GM18519 (cell line): ENCODE measurements around the gene SUSD6.
"Not testable (repeated sequence)": the region's sequence is repeated elsewhere in the genome, so short reads cannot be mapped to it uniquely, and the experiment has no call there.

Experiments used
- ATAC-seq: cut with Tn5 transposase; IDR thresholded peaks from one replicate; pipeline ENCODE4 v1.9.1; 2021; ENCODE audit warnings: mild to moderate bottlenecking, moderate library complexity; ENCODE audit not compliant: unreplicated experiment, low FRiP score

The SUSD6 gene

DNA sequence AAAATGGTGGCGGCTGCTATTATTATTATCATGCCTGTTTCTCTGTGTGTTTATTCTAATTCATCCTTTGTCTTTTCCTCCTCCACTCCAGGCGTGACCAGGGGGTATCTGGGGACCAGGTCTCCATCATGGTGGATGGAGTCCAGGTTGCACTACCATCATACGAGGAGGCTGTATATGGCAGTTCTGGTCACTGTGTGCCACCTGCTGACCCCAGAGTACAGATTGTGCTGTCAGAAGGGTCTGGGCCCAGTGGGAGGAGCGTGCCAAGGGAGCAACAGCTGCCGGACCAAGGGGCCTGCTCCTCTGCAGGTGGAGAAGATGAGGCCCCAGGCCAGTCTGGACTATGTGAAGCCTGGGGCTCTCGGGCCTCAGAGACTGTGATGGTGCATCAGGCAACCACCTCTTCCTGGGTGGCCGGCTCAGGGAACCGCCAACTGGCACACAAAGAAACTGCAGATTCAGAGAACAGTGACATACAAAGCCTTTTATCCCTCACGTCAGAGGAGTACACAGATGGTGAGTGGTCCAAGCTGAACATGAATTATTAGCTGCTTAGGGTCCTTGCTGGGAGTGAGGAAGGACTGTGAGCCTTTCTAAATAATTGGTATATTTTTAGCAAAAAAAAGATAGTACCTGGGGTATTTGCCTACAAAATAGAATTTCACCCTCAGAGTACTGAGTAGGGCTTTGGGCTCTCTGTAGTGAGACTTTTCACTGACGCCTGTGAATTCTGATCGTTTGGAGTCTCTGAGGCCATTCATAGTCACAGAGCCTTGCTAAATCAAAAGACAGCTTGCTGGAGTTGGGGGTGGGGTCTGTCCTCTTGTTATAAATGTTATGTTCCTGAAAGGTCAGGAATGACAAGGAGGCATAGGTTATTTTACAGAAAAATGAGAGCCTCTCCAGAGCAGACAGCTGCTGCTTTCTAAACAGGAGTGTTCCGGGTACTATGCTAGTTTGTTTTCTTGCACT lies 97.5 kb downstream of the SUSD6 start:
- no peak for ATAC-seq

GRCh38 chr14:69710378-69710777 lies 99.0 kb downstream of the SUSD6 start:
- ATAC-seq, result no peak

GRCh38 chr14:69711065-69711464 lies 99.7 kb downstream of the SUSD6 start:
- no peak for ATAC-seq

DNA sequence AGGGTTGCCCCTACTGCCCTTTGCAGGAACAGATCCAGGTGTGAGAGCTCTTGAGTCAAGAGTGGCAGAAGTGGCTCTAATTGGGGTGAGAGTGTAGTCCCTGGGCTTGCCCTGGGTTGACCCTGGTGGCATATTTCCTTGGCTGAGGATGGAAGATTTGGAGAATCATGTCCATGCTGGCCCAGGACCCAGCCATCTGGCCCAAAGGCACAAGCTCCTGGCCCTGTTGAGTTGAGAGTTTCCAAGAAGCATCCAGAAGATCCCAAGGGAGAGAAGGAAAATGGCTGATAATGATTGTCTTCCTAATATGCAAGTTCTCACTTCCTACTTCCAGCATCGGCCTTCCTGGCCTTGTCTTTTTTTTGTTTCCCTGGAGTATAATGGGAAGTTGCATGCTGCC lies 100.1 kb downstream of the SUSD6 start:
- no peak for ATAC-seq

DNA sequence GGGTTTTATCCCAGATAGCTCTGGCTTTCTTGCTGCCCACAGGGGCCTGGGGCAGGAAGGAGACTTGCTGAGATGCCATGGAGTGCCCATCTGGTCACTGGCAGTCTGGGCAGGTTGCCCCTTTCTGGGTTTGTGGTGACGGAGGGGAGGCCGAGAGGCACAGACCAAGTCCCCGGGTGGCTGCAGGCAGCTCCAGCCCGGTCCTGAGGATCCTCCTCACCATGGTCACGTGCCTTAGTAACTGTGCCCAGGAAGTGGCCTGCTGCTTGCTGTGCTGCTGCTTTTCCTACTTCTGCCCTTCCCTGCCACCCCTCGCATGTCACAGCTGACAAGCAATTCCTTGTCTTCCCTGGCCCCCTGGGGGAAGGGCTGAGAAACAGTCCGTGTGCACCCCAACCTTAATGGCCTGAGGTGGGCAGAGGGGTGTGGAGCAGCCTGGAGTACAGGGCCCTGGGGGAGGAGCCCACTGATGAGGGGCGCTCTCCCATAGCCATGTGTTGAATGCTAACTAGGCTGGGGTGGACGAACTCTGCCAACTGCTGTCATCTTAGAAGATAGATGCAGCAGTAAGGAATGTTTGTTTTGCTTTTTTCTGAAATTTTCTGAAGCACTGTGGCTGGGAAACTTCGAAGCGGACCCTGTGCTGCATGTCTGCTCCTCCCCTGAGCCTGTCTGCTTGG lies 100.6 kb downstream of the SUSD6 start:
- no peak for ATAC-seq

- ATAC-seq, result no peak
These were observed 101.2 kb downstream of the SUSD6 start for GRCh38 chr14:69712599-69713088.

- no peak for ATAC-seq
These were observed 101.9 kb downstream of the SUSD6 start for GRCh38 chr14:69713209-69713781.

DNA sequence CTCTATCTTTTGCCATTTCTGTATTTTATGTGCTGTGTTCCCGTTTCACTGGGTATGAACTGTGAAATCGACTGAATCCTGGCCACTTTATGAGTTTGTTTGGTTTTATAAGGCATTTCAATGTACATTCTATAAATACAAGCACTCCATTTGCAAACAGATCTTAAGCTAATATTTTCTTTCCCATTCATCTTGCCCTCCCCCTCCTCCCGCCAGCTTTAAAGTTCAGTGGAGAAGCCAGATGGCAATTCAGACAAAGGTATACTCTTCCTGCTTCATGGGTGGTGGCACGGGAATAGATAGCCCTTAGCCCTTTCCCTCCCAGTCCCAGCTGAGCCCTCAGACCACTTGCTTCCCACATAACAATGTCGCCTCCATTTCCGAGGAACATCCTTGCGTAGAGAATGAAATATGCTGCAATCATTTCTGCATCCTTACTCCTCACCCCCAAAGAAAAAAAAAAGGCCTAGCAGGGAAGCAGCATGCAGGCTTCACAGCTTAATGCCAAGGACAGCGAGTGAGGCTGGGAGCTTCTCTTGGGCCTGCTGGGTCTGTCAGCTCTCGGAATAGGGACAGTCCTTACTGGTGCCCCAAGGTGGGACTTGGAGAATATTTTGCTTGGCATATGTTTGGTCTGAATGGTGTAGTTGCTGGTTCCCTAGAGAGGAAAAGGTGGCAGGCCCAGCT lies 102.7 kb downstream of the SUSD6 start:
- no peak for ATAC-seq

DNA sequence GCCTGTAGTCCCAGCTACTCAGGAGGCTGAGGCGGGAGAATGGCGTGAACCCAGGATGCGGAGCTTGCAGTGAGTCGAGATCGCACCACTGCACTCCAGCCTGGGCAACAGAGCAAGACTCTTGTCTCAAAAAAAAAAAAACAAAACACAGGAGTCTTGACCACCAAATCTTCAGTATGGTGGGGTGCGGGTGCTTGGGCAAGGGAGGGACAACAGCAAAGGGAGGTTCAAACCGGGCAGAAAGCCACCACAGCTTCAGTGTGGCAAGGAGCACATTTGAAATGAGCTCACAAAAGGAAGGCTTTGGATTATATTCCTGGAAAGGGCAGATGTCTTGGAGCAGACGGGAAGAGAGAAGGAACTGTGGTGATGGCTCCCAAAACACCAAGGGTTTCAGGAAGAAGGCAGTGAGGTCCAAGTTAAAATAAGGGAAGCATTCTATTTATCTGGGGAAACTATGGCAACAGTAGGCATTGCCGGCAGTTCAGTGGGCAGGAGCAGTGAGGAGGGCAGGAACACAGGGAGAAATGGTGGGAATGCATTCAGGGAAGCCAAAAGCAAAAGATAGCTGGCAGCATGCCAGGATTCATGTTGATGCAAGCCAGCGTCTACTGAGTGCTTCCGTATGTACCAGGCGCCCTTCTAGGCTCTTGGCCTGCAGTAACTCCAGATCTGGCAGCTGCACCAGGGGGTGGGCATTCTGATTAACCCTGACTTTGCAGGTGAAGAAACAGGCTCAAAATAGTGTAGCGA lies 104.5 kb downstream of the SUSD6 start:
- ATAC-seq, result no peak

DNA sequence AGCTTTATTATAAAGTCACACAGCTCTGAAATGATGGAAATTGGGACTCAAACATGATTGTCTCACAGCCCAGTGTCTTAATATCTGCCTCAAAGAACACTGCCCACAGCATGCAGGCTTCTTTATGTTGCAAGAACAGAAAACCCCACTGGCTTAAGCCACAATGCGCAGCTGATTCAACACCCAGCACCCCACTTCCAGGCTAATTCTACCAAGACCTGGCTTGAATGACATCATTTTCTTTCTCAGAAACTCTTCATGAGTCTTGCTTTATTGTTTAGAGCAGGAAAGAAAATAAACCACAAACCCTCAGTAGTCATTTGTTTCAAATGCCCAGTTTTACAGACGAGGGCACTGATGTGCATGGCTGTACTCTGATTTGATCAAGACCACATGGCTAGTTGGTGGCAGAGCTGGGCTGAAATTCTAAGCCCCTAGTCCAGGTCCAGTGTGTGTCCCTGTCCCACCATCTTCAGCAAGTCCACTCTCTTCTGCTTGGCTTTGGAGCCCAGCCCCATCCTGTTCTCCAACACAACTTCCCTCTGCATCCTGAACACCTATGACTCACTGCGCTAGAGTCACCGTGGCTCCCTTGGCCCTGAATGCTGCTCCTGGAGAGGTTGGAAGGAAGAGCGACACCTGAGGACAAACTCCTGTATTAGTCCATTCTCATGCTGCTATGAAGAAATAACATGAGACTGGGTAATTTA lies 105.2 kb downstream of the SUSD6 start:
- no peak for ATAC-seq

- ATAC-seq, result not testable (repeated sequence)
These were observed 107.2 kb downstream of the SUSD6 start for GRCh38 chr14:69718614-69719013.

- no peak for ATAC-seq
These were observed 108.1 kb downstream of the SUSD6 start for GRCh38 chr14:69719501-69719951.

DNA sequence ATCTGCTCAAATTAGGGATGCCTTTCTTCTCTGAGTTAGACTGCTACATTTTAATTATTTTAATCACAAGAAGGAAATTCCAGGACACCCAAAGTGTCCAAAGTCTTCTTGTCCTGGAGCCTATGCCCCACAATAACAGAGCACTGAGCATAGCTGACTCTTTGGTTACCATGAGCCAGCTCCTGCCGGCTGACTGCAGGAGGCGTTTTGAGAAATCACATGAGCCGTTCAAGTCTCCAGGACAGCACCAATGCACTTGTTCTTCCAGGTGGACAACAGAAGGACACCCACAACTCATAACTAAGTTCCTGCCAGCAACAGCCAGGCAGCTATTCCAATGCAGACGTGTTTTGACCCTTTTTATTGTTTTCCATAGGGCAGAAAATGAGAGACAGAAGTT lies 109.5 kb downstream of the SUSD6 start:
- no peak for ATAC-seq

- ATAC-seq, result no peak
These were observed 115.5 kb downstream of the SUSD6 start for GRCh38 chr14:69726761-69727511.

DNA sequence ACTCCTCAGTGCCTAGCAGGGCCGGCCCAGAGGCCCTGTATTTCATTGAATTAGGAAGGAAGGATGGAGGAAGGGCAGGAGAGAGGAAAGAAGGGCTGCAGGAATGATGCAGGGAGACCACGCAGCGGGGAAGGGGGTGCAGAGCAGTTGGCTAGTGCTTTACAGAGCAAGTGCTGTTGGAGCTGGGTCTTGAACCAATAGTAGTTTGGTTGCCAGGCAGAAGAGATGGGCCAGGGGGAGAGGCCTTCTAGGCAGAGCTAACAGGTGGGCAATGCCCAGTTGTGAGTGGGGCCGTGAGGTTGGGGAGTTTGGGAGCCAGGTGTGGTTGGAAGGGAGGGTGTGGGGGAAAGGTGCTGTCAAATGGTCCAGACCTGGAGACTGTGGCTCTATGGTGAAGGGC lies 116.5 kb downstream of the SUSD6 start:
- no peak for ATAC-seq

DNA sequence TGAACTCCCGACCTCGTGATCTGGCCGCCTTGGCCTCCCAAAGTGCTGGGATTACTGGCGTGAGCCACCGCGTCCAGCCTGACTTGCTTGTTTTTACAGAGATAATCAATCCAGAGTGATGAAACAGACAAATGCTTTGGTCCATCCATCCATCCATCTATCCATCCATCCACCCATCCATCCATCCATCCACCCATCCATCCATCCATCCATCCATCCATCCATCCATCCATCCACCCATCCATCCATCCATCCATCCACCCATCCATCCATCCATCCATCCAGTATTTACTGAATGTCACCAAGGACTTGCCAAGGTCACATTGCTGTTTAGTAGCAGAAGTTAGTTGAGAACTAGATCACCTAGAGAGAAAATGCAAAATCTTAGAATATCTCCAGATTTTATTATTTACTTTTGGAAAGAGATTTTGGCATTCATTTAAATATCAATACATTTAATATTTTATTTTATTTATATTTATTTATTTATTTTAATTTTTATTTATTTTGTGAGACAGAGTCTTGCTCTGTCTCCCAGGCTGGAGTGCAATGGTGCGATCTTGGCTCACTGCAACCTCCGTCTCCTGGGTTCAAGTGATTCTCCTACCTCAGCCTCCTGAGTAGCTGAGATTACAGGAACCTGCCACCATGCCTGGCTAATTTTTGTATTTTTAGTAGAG lies 120.7 kb downstream of the SUSD6 start:
- not testable (repeated sequence) for ATAC-seq

DNA sequence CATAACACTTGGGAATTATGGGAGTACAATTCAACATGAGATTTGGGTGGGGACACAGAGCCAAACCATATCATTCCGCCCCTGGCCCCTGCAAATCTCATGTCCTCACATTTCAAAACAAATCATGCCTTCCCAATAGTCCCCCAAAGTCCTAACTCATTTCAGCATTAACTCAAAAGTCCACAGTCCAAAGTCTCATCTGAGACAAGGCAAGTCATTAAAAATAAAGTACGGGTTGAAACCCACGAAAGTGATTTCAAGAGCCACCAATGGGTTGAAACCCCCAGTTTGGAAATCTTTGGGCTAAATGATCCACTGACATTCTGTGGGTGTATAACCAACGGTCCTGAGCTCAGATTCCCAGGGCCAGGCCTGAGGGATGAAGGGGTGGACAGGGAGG lies 125.0 kb downstream of the SUSD6 start:
- not testable (repeated sequence) for ATAC-seq

DNA sequence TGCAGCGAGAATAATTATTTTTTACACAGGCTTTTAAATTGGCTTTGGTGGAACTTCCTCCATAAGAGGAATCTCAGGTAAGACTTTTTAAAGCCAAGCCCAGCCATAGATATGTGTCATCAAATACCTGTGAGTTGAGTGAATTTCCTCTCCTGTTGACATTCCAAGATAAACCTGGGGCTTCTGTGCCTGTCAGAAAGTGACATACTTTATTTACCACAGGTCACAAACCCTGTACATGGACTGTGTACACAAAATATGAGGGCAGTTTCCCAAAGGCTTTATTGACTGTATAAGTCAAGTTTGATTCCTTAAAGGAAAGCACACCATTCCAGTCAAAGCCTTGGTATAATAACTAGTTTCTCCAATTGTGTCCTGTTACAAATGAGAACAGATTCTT lies 129.7 kb downstream of the SUSD6 start:
- ATAC-seq, result no peak
